Stimulated activated CD4-positive, alpha-beta T cell treated with anti-CD3 and anti-CD28 coated beads, Interleukin-12 subunit alpha, Interleukin-12 subunit beta, amount 100 ng/mL, for 48 hours (primary cell): ENCODE results near the gene AKR7A3.
A peak's percentile ranks its signal among the peaks of the same experiment; 100 is the strongest.

ENCODE experiments used
- DNase-seq, 3 donors: peaks; one replicate each; pipeline ENCODE4 v3.0.0-alpha.2; 2020; ENCODE audit warnings: low read depth in 2 of 3, low spot score in 1 of 3

Gene AKR7A3

GRCh38 chr1:19288324-19289241, at the start of gene AKR7A3:
Gene AKR7A3 (minus strand): TSS chr1:19288770. CDS start chr1:19288709, 61 bp downstream.
- peak; percentile 43 to 62 (median 45) for DNase-seq

- no peak for DNase-seq
These were observed 49.8 kb upstream of the AKR7A3 start for GRCh38 chr1:19338323-19338762.

- DNase-seq: no peak
These were observed 48.7 kb upstream of the AKR7A3 start for GRCh38 chr1:19337289-19337688.

GRCh38 chr1:19336543-19336942, 48.0 kb upstream of the AKR7A3 start:
- peak; percentile 43 to 58 (median 57) for DNase-seq

GRCh38 chr1:19333587-19334354, 45.2 kb upstream of the AKR7A3 start:
- DNase-seq: no peak

GRCh38 chr1:19332832-19333231, 44.3 kb upstream of the AKR7A3 start:
- DNase-seq: no peak

GRCh38 chr1:19331262-19331878, 42.8 kb upstream of the AKR7A3 start:
- DNase-seq: no peak

- no peak for DNase-seq
These were observed 42.0 kb upstream of the AKR7A3 start for GRCh38 chr1:19330449-19331135.

GRCh38 chr1:19329611-19330010, 41.0 kb upstream of the AKR7A3 start:
- no peak for DNase-seq

- DNase-seq: no peak
These were observed 40.6 kb upstream of the AKR7A3 start for GRCh38 chr1:19329188-19329587.

- no peak for DNase-seq
These were observed 39.9 kb upstream of the AKR7A3 start for GRCh38 chr1:19328486-19328885.

- no peak for DNase-seq
These were observed 39.2 kb upstream of the AKR7A3 start for GRCh38 chr1:19327736-19328135.

GRCh38 chr1:19327301-19327700, 38.7 kb upstream of the AKR7A3 start:
- no peak for DNase-seq

GRCh38 chr1:19326748-19327065, 38.1 kb upstream of the AKR7A3 start:
- DNase-seq: no peak

- no peak for DNase-seq
These were observed 37.6 kb upstream of the AKR7A3 start for GRCh38 chr1:19325958-19326747.

- no peak for DNase-seq
These were observed 36.9 kb upstream of the AKR7A3 start for GRCh38 chr1:19325368-19325957.

GRCh38 chr1:19324665-19324990, 36.1 kb upstream of the AKR7A3 start:
- no peak for DNase-seq

GRCh38 chr1:19323987-19324664, 35.6 kb upstream of the AKR7A3 start:
- DNase-seq: no peak

- no peak for DNase-seq
These were observed 33.9 kb upstream of the AKR7A3 start for GRCh38 chr1:19322481-19322880.

GRCh38 chr1:19321071-19321470, 32.5 kb upstream of the AKR7A3 start:
- DNase-seq: no peak
